ENCODE measurements around the gene KRTAP10-5.

The KRTAP10-5 gene

DNA sequence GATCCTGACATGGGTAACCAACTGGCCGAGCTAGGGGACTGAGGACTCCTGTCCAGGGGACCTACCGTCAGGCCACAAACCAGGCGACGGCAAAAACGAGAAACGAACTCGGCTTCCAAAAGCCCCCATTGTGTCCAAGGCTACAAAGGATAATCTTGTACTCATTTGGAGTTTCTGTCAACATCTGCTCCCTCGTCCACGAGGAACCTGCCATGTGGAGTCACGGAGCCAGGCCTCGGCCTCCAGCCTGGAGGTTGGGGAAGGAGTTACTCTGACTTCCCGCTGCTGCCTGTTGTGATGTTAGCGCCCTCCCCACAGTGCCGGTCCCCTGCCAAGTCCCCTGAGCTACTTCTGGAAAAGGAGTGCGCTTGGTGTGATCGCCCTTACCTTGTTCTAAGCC lies 47.7 kb downstream of the KRTAP10-5 start:
- H3K27ac ChIP-seq: no peak overlapping the region
- DNase-seq (ENCODE audit: low spot score): no peak
- ChIA-PET CTCF (no interaction called here), POLR2A (ENCODE audit: low non-redundant PET) (no interaction called here)
- TF ChIP-seq CTCF (conservative IDR thresholded peaks at IDR 0.05; ENCODE audit: low read depth): no peak

- H3K27ac ChIP-seq: no peak overlapping the region
- POLR2A ChIA-PET (ENCODE audit: low non-redundant PET): no interaction called here
- no peak for TF ChIP-seq CTCF (conservative IDR thresholded peaks at IDR 0.05; ENCODE audit: low read depth)
- CTCF ChIA-PET: no interaction called here
- DNase-seq (ENCODE audit: low spot score): no peak
These were observed 48.5 kb downstream of the KRTAP10-5 start for GRCh38 chr21:44531606-44532564.

DNA sequence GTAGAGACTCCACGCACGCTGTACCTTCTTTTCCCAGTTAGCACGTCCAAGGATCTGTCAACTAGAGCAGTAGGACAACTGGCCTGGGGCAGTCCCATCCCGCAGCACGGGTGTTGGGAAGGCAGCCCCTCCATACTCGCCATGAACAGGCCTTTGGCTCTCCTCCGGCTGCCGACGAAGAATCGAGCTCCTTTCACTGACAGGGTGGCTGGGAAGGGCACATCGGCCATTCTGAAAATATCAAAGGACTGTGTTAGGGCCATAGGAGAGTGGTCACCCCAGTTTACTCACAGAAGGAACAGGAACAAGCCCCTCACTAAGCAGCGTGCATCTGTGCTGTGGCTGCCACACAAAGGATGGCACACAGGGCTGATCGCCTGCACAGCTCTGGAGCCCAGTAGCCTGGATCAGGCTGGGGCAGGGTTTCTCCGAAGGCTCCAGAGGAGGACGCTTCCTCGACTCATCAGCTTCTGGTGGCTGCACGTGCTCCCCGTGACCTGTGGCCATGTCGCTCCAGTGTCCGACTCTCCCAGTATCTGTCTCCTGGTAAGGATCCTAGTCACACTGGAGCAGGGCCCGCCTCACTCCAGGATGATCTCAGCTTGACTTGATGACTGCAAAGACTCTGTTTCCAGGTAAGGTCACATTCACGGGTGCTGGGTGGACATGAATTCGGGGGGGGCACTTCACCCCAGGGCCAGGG lies 49.4 kb downstream of the KRTAP10-5 start:
- no peak for DNase-seq (ENCODE audit: low spot score)
- ChIA-PET POLR2A (ENCODE audit: low non-redundant PET) (no interaction called here), CTCF (no interaction called here)
- H3K27ac ChIP-seq: no peak overlapping the region
- no peak for TF ChIP-seq CTCF (conservative IDR thresholded peaks at IDR 0.05; ENCODE audit: low read depth)

DNA sequence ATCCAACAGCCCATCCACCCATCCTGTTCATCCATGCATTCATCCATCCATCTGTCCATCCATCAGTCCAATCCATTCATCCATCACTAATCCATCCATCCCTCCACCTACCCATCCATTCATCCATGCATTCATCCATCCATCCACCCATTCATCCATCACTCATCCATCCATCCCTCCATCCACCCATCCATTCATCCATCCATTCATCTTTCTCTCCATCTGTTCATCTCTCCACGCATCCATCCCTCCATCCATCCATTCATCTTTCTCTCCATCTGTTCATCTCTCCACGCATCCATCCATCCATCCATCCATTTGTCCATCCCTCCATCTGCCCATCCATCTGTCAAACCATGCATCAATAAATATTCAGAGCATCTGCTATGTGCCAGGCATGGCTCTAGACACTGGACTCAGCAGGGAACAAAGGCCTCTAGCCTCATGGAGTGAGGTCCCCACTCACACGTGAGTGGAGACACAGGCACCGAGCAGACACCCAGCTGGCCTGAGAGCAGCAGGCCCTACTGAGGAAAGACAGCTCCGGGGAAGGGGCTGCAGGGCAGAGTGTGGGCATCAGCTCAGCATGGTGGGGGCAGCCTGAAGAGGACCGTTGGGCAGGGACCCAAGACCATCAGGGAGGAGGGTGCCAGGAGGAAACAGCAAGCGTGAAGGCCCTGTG lies 50.0 kb downstream of the KRTAP10-5 start:
- ChIA-PET CTCF (no interaction called here), POLR2A (ENCODE audit: low non-redundant PET) (no interaction called here)
- no peak for TF ChIP-seq CTCF (conservative IDR thresholded peaks at IDR 0.05; ENCODE audit: low read depth)
- no peak overlapping the region for H3K27ac ChIP-seq
- no peak for DNase-seq (ENCODE audit: low spot score)

DNA sequence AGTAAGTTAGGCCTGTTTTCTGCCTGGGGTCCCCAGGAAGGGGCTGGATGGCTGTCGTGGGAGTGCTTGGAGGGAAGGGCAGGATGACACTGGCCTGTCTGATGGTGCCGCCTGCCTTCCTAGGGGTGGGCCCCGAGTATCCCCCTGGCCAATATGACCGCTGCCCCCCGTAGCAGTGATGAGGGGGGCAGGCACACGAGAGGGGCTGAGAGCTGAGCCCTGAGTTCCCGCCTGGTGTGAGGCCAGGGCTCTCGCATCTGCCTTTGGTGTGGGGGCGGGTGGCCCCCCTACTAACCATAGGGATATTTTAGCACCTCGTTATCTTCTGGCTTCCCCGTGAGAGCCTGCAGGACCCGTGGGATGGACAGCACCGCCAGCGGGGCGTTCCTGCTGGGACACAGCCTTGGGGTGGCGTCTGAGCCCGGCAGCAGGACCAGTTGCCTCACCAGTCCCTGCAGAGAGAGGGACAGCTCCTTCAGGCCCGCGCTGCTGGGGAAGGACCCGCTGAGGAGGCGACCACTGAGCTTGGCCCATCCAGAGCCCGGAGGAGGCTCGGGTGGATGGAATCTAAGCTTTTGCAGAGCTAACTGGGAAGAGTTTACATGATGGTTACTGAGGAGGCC lies 50.8 kb downstream of the KRTAP10-5 start:
- ChIA-PET CTCF (no interaction called here), POLR2A (ENCODE audit: low non-redundant PET) (no interaction called here)
- H3K27ac ChIP-seq: no peak overlapping the region
- DNase-seq (ENCODE audit: low spot score): no peak
- no peak for TF ChIP-seq CTCF (conservative IDR thresholded peaks at IDR 0.05; ENCODE audit: low read depth)

All from RWPE1 (cell line).